K562 (cell line): Measurements from ENCODE around the gene ETFRF1. TPM values are rescaled to one million over a fixed set of nuclear protein-coding genes. Genes with fewer than 3 reads are reported as not detected.

Source experiments
- AFF4 ChIP-seq: sonication (generic); formaldehyde crosslinking; IDR thresholded peaks from 2 replicates; pipeline ENCODE4 v1.8.0; 2023; ENCODE audit warnings: mild to moderate bottlenecking, missing genetic modification reagents
- ATF7 ChIP-seq: fragments of 450-650 bp; IDR thresholded peaks from 2 replicates; pipeline ENCODE4 v1.7.1; 2014; ENCODE audit warnings: mild to moderate bottlenecking, moderate library complexity
- BMI1 ChIP-seq: fragments of 150-350 bp; IDR thresholded peaks from 2 replicates; pipeline ENCODE4 v1.6.1; 2014; ENCODE audit warnings: low read length
- CBFB ChIP-seq: sonication (generic); formaldehyde crosslinking; IDR thresholded peaks from 2 replicates; pipeline ENCODE4 v1.4.0; 2020; ENCODE audit warnings: mild to moderate bottlenecking, missing genetic modification reagents
- DPF2 ChIP-seq: fragments of 450-650 bp; IDR thresholded peaks from 2 replicates; pipeline ENCODE4 v1.6.1; 2016
- FIP1L1 ChIP-seq: fragments of 200-400 bp; formaldehyde crosslinking; IDR thresholded peaks from 2 replicates; pipeline ENCODE4 v1.6.1; 2018; ENCODE audit warnings: mild to moderate bottlenecking, low read depth, low read length; ENCODE audit not compliant: poor library complexity, severe bottlenecking
- MYBL2 ChIP-seq, 2 experiments: fragments of 450-650 bp in 1 of 2; sonication (generic) in 1 of 2; formaldehyde crosslinking in 1 of 2; IDR thresholded peaks; 2 replicates each; pipeline versions ENCODE4 v1.6.1 to v1.8.1; 2017 to 2022; ENCODE audit warnings: borderline replicate concordance in 1 of 2, inconsistent platforms in 1 of 2, low read depth in 1 of 2, mild to moderate bottlenecking in 1 of 2, missing genetic modification reagents in 1 of 2, moderate library complexity in 1 of 2
- NBN ChIP-seq: fragments of 450-650 bp; IDR thresholded peaks from 2 replicates; pipeline ENCODE4 v1.6.1; 2016; ENCODE audit warnings: low read depth, mild to moderate bottlenecking
- NFATC3 ChIP-seq: fragments of 450-650 bp; IDR thresholded peaks from 2 replicates; pipeline ENCODE4 v1.6.1; 2017; ENCODE audit warnings: mild to moderate bottlenecking
- NR3C1 ChIP-seq: sonication (generic); formaldehyde crosslinking; IDR thresholded peaks from 2 replicates; pipeline ENCODE4 v1.8.1; 2022; ENCODE audit warnings: missing genetic modification reagents
- NRF1 ChIP-seq, 2 experiments: fragments of 450-650 bp; IDR thresholded peaks in 1 of 2; conservative IDR thresholded peaks in 1 of 2; 2 replicates each; pipeline ENCODE4 v1.6.1; 2014; ENCODE audit warnings: mild to moderate bottlenecking in 2 of 2
- PHB2 ChIP-seq: fragments of 450-650 bp; IDR thresholded peaks from 2 replicates; pipeline ENCODE4 v1.6.1; 2017; ENCODE audit warnings: low read depth
- POLR2A ChIP-seq: fragments of 450-650 bp; conservative IDR thresholded peaks from 2 replicates; pipeline ENCODE4 v1.6.1; 2016
- PTTG1 ChIP-seq: fragments of 450-650 bp; IDR thresholded peaks from 2 replicates; pipeline ENCODE4 v1.6.1; 2016; ENCODE audit warnings: low read depth, mild to moderate bottlenecking, missing genetic modification characterization, missing compliant biosample characterization
- PURB ChIP-seq: sonication (generic); formaldehyde crosslinking; IDR thresholded peaks from 2 replicates; pipeline ENCODE4 v1.9.0; 2021; ENCODE audit warnings: low read depth, mild to moderate bottlenecking, missing genetic modification reagents
- SRSF7 ChIP-seq: fragments of 200-400 bp; formaldehyde crosslinking; optimal IDR thresholded peaks from 2 replicates; pipeline ENCODE3; 2017; ENCODE audit warnings: mild to moderate bottlenecking, low read depth, low read length
- ZBTB1 ChIP-seq: sonication (generic); formaldehyde crosslinking; IDR thresholded peaks from 2 replicates; pipeline ENCODE4 v1.8.1; 2023; ENCODE audit warnings: missing genetic modification reagents, low read depth, mild to moderate bottlenecking, borderline replicate concordance
- ZNF184 ChIP-seq: sonication (generic); formaldehyde crosslinking; IDR thresholded peaks from 2 replicates; pipeline ENCODE4 v1.5.0; 2020; ENCODE audit warnings: missing genetic modification reagents
- ZNF639 ChIP-seq, 2 experiments: fragments of 200-800 bp in 1 of 2; sonication (Bioruptor generic) in 1 of 2; sonication (generic) in 1 of 2; formaldehyde crosslinking in 1 of 2; IDR thresholded peaks in 1 of 2; conservative IDR thresholded peaks in 1 of 2; 2 replicates each; pipeline versions ENCODE4 v1.5.0 to v1.6.1; 2016 to 2020; ENCODE audit warnings: missing compliant biosample characterization in 1 of 2, missing genetic modification characterization in 1 of 2, missing genetic modification reagents in 1 of 2
- ZNF780A ChIP-seq: fragments of 250-450 bp; sonication (Bioruptor Pico); IDR thresholded peaks from 2 replicates; pipeline ENCODE4 v1.5.0; 2021; ENCODE audit warnings: mild to moderate bottlenecking
- ZNF830 ChIP-seq: fragments of 250-450 bp; sonication (Bioruptor Pico); IDR thresholded peaks from 2 replicates; pipeline ENCODE4 v1.5.0; 2021; ENCODE audit warnings: mild to moderate bottlenecking
- polyA plus RNA-seq, 8 experiments: library from polyadenylated mRNA; depleted of rRNA in 4 of 8; stranded (reverse) in 5 of 8; unstranded in 3 of 8; fragments of >200 nt; fragmentation: Nextera tagmentation in 2 of 8; fragmentation: Illumina TruSeq in 1 of 8; extraction: Ambion mirVana in 2 of 8; extraction: Trizol in 1 of 8; gene quantifications; 2 replicates each; pipeline versions ENCODE4 v1.2.1 to v1.2.3, GENCODE V29; 2011 to 2014; ENCODE audit warnings: inconsistent platforms in 1 of 8, missing spikeins in 1 of 8
- total RNA-seq, 7 experiments: library from RNA; depleted of rRNA in 6 of 7; stranded (reverse); fragments of >200 nt in 6 of 7; fragmentation: Illumina TruSeq in 2 of 7; extraction: Trizol in 2 of 7; gene quantifications; 2 replicates each; pipeline versions ENCODE4 v1.2.1 to v1.2.3, GENCODE V29; 2011 to 2021; ENCODE audit warnings: low replicate concordance in 1 of 7

ETFRF1 gene
- total and polyA plus RNA-seq, 9 of the 15 experiments (the other 6 are each of a cell fraction or from before 2014, with no cell fraction given), result 16.1 to 107 (median 33.7) TPM

GRCh38 chr12:25250744-25251730 lies 56.0 kb downstream of the ETFRF1 start, which contains the start of gene KRAS (continued):
- TF ChIP-seq DPF2 (peak; percentile 69; the same call in 1 of the 2 replicates), POLR2A (peak; percentile 60), PTTG1 (no peak), PURB (CRISPR knock-in tag) (no peak), MYBL2 (IDR thresholded peaks at IDR 0.05; ENCODE audit: low read depth) (no peak), MYBL2 (CRISPR knock-in tag; IDR thresholded peaks at IDR 0.05; ENCODE audit: borderline replicate concordance) (no peak), AFF4 (no peak), NBN (peak; percentile 30; the same call in 1 of the 2 replicates), BMI1 (no peak), ATF7 (peak; percentile 53), FIP1L1 (no peak), ZNF184 (CRISPR knock-in tag) (no peak), SRSF7 (no peak), ZBTB1 (CRISPR knock-in tag) (peak; percentile 93; the same call in 1 of the 2 replicates), ZNF830 (no peak), NR3C1 (CRISPR knock-in tag) (no peak), CBFB (CRISPR knock-in tag) (no peak), NFATC3 (no peak), ZNF780A (no peak), ZNF639 (CRISPR knock-in tag; conservative IDR thresholded peaks at IDR 0.05 in 1 of 2, IDR thresholded peaks at IDR 0.05 in 1 of 2) (peak in 1 of 2 experiments; percentile 99; a peak in 2 of 4 replicates), PHB2 (no peak), NRF1 (conservative IDR thresholded peaks at IDR 0.05 in 1 of 2, IDR thresholded peaks at IDR 0.05 in 1 of 2) (peak; percentile 57 to 59; a peak in 2 of 4 replicates)
